ENCODE data around the gene WASF3.
A peak's percentile ranks its signal among the peaks of the same experiment; 100 is the strongest.

Gene WASF3

DNA sequence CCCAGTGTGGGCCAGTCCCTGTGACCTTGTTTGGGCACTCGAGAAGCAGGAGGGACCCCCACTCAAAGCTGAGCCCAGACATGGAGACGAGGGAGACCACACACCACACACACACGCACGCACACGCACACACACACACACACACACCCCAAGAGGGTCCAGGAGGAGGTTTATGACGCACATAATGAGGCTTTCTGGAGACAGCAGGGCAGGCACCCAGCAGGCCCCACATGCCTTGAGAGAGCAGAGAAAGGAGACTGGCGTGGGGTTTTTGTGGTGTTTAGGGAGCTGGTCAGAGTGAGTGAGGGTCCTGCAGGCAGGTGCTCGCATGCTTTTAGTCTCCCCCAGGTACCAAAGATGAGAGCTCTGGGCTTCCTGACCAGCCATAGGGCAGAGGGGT lies 160.7 kb downstream of the WASF3 start:
- TF ChIP-seq POLR2AphosphoS5 (IDR thresholded peaks at IDR 0.05; ENCODE audit: low read depth) (no peak), GABPA (IDR thresholded peaks at IDR 0.05; ENCODE audit: low read depth) (no peak), SPI1 (IDR thresholded peaks at IDR 0.05; ENCODE audit: borderline replicate concordance, low read depth) (no peak)
- TF ChIP-seq, protein P1, sequence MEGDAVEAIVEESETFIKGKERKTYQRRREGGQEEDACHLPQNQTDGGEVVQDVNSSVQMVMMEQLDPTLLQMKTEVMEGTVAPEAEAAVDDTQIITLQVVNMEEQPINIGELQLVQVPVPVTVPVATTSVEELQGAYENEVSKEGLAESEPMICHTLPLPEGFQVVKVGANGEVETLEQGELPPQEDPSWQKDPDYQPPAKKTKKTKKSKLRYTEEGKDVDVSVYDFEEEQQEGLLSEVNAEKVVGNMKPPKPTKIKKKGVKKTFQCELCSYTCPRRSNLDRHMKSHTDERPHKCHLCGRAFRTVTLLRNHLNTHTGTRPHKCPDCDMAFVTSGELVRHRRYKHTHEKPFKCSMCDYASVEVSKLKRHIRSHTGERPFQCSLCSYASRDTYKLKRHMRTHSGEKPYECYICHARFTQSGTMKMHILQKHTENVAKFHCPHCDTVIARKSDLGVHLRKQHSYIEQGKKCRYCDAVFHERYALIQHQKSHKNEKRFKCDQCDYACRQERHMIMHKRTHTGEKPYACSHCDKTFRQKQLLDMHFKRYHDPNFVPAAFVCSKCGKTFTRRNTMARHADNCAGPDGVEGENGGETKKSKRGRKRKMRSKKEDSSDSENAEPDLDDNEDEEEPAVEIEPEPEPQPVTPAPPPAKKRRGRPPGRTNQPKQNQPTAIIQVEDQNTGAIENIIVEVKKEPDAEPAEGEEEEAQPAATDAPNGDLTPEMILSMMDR (IDR thresholded peaks at IDR 0.05; ENCODE audit: insufficient read depth, low read length), result no peak
- TF ChIP-seq, protein P2, sequence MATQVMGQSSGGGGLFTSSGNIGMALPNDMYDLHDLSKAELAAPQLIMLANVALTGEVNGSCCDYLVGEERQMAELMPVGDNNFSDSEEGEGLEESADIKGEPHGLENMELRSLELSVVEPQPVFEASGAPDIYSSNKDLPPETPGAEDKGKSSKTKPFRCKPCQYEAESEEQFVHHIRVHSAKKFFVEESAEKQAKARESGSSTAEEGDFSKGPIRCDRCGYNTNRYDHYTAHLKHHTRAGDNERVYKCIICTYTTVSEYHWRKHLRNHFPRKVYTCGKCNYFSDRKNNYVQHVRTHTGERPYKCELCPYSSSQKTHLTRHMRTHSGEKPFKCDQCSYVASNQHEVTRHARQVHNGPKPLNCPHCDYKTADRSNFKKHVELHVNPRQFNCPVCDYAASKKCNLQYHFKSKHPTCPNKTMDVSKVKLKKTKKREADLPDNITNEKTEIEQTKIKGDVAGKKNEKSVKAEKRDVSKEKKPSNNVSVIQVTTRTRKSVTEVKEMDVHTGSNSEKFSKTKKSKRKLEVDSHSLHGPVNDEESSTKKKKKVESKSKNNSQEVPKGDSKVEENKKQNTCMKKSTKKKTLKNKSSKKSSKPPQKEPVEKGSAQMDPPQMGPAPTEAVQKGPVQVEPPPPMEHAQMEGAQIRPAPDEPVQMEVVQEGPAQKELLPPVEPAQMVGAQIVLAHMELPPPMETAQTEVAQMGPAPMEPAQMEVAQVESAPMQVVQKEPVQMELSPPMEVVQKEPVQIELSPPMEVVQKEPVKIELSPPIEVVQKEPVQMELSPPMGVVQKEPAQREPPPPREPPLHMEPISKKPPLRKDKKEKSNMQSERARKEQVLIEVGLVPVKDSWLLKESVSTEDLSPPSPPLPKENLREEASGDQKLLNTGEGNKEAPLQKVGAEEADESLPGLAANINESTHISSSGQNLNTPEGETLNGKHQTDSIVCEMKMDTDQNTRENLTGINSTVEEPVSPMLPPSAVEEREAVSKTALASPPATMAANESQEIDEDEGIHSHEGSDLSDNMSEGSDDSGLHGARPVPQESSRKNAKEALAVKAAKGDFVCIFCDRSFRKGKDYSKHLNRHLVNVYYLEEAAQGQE (IDR thresholded peaks at IDR 0.05; ENCODE audit: insufficient replicate concordance, low read depth), result no peak
- no peaks in the 10 kb centered on the region for H3K27me3 ChIP-seq (ENCODE audit: insufficient read depth, poor library complexity, severe bottlenecking)
- H3K4me3 ChIP-seq (replicated peaks; ENCODE audit: insufficient read depth, low read length), result no peak overlapping the region
- no peak for DNase-seq (ENCODE audit: low read depth in 1 of 2, low spot score in 1 of 2)
- H3K27ac ChIP-seq (replicated peaks), result no peak overlapping the region

DNA sequence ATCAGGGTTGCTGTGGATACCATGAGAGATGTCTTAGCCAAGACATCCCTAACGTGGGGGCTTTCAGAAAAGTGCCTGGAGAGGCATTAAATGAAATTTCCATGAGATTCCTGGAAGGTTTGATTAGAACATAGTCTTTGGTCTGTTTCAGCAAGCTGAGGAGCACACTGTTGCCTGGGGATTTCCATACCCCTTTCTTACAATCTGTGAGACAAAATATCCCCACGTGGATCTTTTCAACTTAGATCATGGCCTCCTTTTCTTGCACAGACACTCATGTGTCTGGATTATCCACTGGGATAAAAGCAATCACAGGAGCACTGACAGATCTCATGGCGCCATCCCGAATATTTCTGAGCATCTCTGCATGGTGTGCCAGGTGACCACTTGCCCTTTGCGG lies 161.4 kb downstream of the WASF3 start:
- DNase-seq (ENCODE audit: low read depth in 1 of 2, low spot score in 1 of 2), result no peak
- Histone ChIP-seq H3K4me3 (replicated peaks; ENCODE audit: insufficient read depth, low read length) (no peak overlapping the region), H3K27ac (replicated peaks) (no peak overlapping the region), H3K27me3 (ENCODE audit: insufficient read depth, poor library complexity, severe bottlenecking) (no peaks in the 10 kb centered on the region)
- TF ChIP-seq GABPA (IDR thresholded peaks at IDR 0.05; ENCODE audit: low read depth) (no peak), POLR2AphosphoS5 (IDR thresholded peaks at IDR 0.05; ENCODE audit: low read depth) (no peak), SPI1 (IDR thresholded peaks at IDR 0.05; ENCODE audit: borderline replicate concordance, low read depth) (no peak)
- TF ChIP-seq, protein P2 (IDR thresholded peaks at IDR 0.05; ENCODE audit: insufficient replicate concordance, low read depth), result no peak
- TF ChIP-seq, protein P1 (IDR thresholded peaks at IDR 0.05; ENCODE audit: insufficient read depth, low read length), result no peak

DNA sequence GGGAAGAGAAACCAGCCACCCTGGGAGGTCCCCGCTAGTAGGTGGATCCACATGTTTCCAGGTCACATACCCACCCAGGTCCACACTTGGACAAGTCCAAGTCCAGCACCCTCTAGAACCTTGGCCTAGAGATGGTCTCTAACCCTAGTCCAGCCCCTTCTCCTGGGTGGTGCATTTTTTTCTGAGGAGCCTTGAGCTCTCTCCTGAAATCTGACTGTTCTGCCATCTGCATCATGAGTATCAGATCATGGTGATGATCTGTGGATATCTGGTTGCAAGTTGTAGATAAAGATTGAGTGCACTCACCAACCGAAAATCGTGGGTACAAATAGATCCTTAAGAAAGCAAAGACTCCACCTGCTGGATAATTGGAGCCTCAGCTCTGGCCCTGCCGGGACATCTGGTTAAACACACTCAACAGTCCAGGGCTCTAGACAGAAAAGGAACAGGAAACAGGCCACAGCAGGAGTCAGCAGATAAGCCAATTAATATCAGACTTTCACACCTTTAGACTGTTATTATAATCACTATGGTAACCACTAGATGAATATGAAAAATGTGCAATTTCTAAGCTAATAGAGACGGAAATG lies 162.0 kb downstream of the WASF3 start:
- DNase-seq (ENCODE audit: low read depth in 1 of 2, low spot score in 1 of 2), result peak; percentile 21 to 71
- no peaks in the 10 kb centered on the region for H3K27me3 ChIP-seq (ENCODE audit: insufficient read depth, poor library complexity, severe bottlenecking)
- TF ChIP-seq, protein P1 (IDR thresholded peaks at IDR 0.05; ENCODE audit: insufficient read depth, low read length), result peak; percentile 4
- no peak for TF ChIP-seq POLR2AphosphoS5 (IDR thresholded peaks at IDR 0.05; ENCODE audit: low read depth)

More for the DNA sequence above, 162.0 kb downstream of the WASF3 start:
- peak overlapping the region; percentile 30; the same call in 1 of the 2 replicates for H3K27ac ChIP-seq (replicated peaks)
- H3K4me3 ChIP-seq (replicated peaks; ENCODE audit: insufficient read depth, low read length), result no peak overlapping the region
